ENCODE measurements around the gene GALNTL6. TPM values are rescaled to one million over a fixed set of nuclear protein-coding genes. Genes with fewer than 3 reads are reported as not detected.

The GALNTL6 gene
- total and polyA plus RNA-seq, 2 donors (not counting 1 experiment from before 2014, with no cell fraction given) = not detected

- Histone ChIP-seq H3K4me2 (ENCODE audit: extremely low read depth, insufficient read depth, low read length) (no peak overlapping the region), H3K27me3 (ENCODE audit: control insufficient read depth, insufficient read depth, low read length) (no peaks in the 10 kb centered on the region), H3K27ac (ENCODE audit: insufficient read depth, low read length) (no peak overlapping the region), H3K4me3 (replicated peaks in 1 of 4; ENCODE audit: control extremely low read depth in 1 of 4, insufficient read depth in 1 of 4, low read depth in 3 of 4, low read length in 4 of 4) (no peak overlapping the region), H2AFZ (ENCODE audit: low read length) (no peak overlapping the region), H3K4me1 (ENCODE audit: control insufficient read depth, extremely low read depth, insufficient read depth, low read length) (no peaks in the 10 kb centered on the region), H3K9ac (ENCODE audit: insufficient read depth, low read length) (no peak overlapping the region), H4K20me1 (ENCODE audit: control insufficient read depth, extremely low read depth, insufficient read depth, low read length) (no peaks in the 10 kb centered on the region), H3K36me3 (ENCODE audit: control insufficient read depth, insufficient read depth, low read length) (no peaks in the 10 kb centered on the region), H3K9me3 (ENCODE audit: control insufficient read depth, insufficient read depth, low read depth, low read length) (no peaks in the 10 kb centered on the region), H3K79me2 (ENCODE audit: control insufficient read depth, insufficient read depth, low read length) (no peaks in the 10 kb centered on the region)
- TF ChIP-seq CTCF (conservative IDR thresholded peaks at IDR 0.05 in 1 of 2, IDR thresholded peaks at IDR 0.05 in 1 of 2; ENCODE audit: low read depth in 1 of 2, low read length in 2 of 2) (no peak), EZH2 (IDR thresholded peaks at IDR 0.05; ENCODE audit: low read length, missing control alignments) (no peak)
- DNase-seq (ENCODE audit: low read depth in 2 of 2) = no peak
Observed at GRCh38 chr4:172691552-172691951, 878.3 kb downstream of the GALNTL6 start.

- H3K27ac ChIP-seq (ENCODE audit: insufficient read depth, low read length) = no peak overlapping the region
- H3K9me3 ChIP-seq (ENCODE audit: control insufficient read depth, insufficient read depth, low read depth, low read length) = no peaks in the 10 kb centered on the region
- H3K27me3 ChIP-seq (ENCODE audit: control insufficient read depth, insufficient read depth, low read length) = no peaks in the 10 kb centered on the region
- DNase-seq (ENCODE audit: low read depth in 2 of 2) = no peak
- H3K4me3 ChIP-seq (replicated peaks in 1 of 4; ENCODE audit: control extremely low read depth in 1 of 4, insufficient read depth in 1 of 4, low read depth in 3 of 4, low read length in 4 of 4) = no peak overlapping the region
- no peaks in the 10 kb centered on the region for H4K20me1 ChIP-seq (ENCODE audit: control insufficient read depth, extremely low read depth, insufficient read depth, low read length)
- H3K9ac ChIP-seq (ENCODE audit: insufficient read depth, low read length) = no peak overlapping the region
- H3K79me2 ChIP-seq (ENCODE audit: control insufficient read depth, insufficient read depth, low read length) = no peaks in the 10 kb centered on the region
- no peaks in the 10 kb centered on the region for H3K36me3 ChIP-seq (ENCODE audit: control insufficient read depth, insufficient read depth, low read length)
- no peak overlapping the region for H2AFZ ChIP-seq (ENCODE audit: low read length)
- no peak for TF ChIP-seq CTCF (conservative IDR thresholded peaks at IDR 0.05 in 1 of 2, IDR thresholded peaks at IDR 0.05 in 1 of 2; ENCODE audit: low read depth in 1 of 2, low read length in 2 of 2)
- TF ChIP-seq EZH2 (IDR thresholded peaks at IDR 0.05; ENCODE audit: low read length, missing control alignments) = no peak
- H3K4me2 ChIP-seq (ENCODE audit: extremely low read depth, insufficient read depth, low read length) = no peak overlapping the region
- no peaks in the 10 kb centered on the region for H3K4me1 ChIP-seq (ENCODE audit: control insufficient read depth, extremely low read depth, insufficient read depth, low read length)
Observed at GRCh38 chr4:172692701-172693100, 879.5 kb downstream of the GALNTL6 start.

DNA sequence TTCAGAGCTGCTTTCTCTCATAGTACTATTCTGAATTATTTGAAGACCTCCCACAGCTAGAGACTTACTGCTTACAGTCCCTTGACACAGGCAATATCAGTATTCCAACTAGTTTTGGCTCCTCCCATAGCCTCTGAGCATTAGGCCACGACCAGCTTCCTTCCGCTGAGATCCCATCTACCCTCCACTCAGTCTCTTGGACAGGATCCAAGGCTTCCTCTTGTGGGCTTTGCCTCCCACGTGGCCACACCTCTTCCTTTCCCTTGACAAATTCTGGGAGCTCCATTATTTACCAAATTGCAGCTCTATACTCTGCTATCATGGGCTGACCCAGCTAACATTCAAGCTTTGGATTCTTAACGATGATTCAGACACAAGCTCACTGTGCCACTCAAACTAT, 885.1 kb downstream of the GALNTL6 start:
- TF ChIP-seq CTCF (conservative IDR thresholded peaks at IDR 0.05 in 1 of 2, IDR thresholded peaks at IDR 0.05 in 1 of 2; ENCODE audit: low read depth in 1 of 2, low read length in 2 of 2) (no peak), EZH2 (IDR thresholded peaks at IDR 0.05; ENCODE audit: low read length, missing control alignments) (no peak)
- H2AFZ ChIP-seq (ENCODE audit: low read length) = no peak overlapping the region
- no peak overlapping the region for H3K9ac ChIP-seq (ENCODE audit: insufficient read depth, low read length)
- no peaks in the 10 kb centered on the region for H3K79me2 ChIP-seq (ENCODE audit: control insufficient read depth, insufficient read depth, low read length)
- DNase-seq (ENCODE audit: low read depth in 2 of 2) = no peak
- no peaks in the 10 kb centered on the region for H3K4me1 ChIP-seq (ENCODE audit: control insufficient read depth, extremely low read depth, insufficient read depth, low read length)
- H3K36me3 ChIP-seq (ENCODE audit: control insufficient read depth, insufficient read depth, low read length) = no peaks in the 10 kb centered on the region
- no peaks in the 10 kb centered on the region for H3K9me3 ChIP-seq (ENCODE audit: control insufficient read depth, insufficient read depth, low read depth, low read length)
- no peaks in the 10 kb centered on the region for H3K27me3 ChIP-seq (ENCODE audit: control insufficient read depth, insufficient read depth, low read length)
- no peaks in the 10 kb centered on the region for H4K20me1 ChIP-seq (ENCODE audit: control insufficient read depth, extremely low read depth, insufficient read depth, low read length)
- H3K4me3 ChIP-seq (replicated peaks in 1 of 4; ENCODE audit: control extremely low read depth in 1 of 4, insufficient read depth in 1 of 4, low read depth in 3 of 4, low read length in 4 of 4) = no peak overlapping the region
- no peak overlapping the region for H3K4me2 ChIP-seq (ENCODE audit: extremely low read depth, insufficient read depth, low read length)
- H3K27ac ChIP-seq (ENCODE audit: insufficient read depth, low read length) = no peak overlapping the region
